Raji (cell line): Measurements from ENCODE around the gene GSTT2.
A peak's percentile ranks its signal among the peaks of the same experiment; 100 is the strongest.
"Not testable (repeated sequence)": the region's sequence is repeated elsewhere in the genome, so short reads cannot be mapped to it uniquely, and the experiment has no call there.

ENCODE experiments used
- POLR2A ChIP-seq: IDR thresholded peaks from 2 replicates; pipeline ENCODE4 v1.6.1; 2011; ENCODE audit warnings: low read depth, low read length, control low read depth; ENCODE audit not compliant: insufficient read depth

Gene GSTT2

GRCh38 chr22:23979557-23980240 lies at the start of gene GSTT2:
Gene GSTT2, plus strand, starts transcription at chr22:23980134.
- not testable (repeated sequence) for TF ChIP-seq POLR2A

DNA sequence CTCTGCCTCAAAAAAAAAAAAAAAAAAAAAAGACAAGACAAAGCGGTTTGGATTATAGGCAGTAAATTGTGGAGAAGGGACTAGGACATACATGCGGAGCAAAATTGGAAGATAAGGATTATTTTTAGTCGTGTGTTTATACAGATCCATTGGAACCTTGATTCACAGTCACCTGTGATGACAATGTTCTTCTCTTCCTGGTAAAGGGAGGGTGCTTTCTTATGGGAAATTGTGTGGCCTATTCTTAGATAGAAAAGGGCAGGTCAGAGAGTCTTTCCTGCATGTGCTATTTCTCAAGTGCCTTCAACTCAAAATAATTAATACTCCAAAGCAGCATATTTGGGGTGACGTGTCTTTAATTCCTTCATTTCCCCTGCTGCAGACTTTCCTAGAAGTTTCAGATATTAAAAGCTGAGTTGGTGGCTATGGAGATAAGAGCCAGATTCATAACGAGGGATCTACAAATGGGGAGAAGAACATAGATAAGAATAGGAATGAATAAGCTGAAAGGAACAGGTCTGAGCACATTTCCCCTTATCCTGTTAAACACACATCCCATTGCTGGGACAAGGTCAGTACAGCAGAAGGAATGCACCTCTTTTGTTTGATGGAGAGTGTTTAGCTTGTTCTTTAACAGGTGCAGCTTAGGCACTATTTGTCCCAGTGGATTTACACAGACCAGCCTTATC lies 41.5 kb upstream of the GSTT2 start:
- TF ChIP-seq POLR2A = no peak

- TF ChIP-seq POLR2A = no peak
These were observed 40.9 kb upstream of the GSTT2 start for GRCh38 chr22:23939017-23939357.

- TF ChIP-seq POLR2A = not testable (repeated sequence)
These were observed 18.7 kb upstream of the GSTT2 start, which contains the start of gene GSTT2B for GRCh38 chr22:23961084-23961771. Gene GSTT2B, minus strand, starts transcription at chr22:23961195. Its CDS starts 64 bp downstream, at chr22:23961131.

GRCh38 chr22:23966568-23966967 lies 13.4 kb upstream of the GSTT2 start, which contains the start of gene DDTL:
Gene DDTL, plus strand, starts transcription at chr22:23966888. Its CDS starts 27 bp downstream, at chr22:23966915.
- TF ChIP-seq POLR2A = not testable (repeated sequence)

GRCh38 chr22:23969071-23969470 lies 10.9 kb upstream of the GSTT2 start:
- TF ChIP-seq POLR2A = no peak

DNA sequence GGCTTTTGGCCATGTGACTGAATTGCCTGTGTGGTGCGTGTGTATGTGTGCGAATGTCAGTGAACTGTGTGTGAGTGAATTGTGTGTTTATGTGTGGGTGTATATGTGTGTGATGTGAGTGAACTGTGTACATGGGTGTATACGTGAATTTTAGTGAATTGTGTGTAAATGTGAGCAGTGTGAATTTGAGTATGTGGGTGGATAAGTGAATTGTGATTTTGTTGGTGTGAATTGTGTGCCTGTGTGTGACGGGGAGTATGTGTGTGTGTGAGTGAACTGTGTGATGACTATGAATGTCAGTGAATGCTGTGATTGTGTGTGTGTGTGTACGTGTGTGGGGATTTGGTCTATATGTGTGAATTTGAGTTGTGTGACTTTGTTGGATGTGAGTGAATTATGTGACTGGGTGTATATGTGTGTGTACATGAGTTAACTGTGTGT lies 9.7 kb upstream of the GSTT2 start:
- TF ChIP-seq POLR2A = no peak

DNA sequence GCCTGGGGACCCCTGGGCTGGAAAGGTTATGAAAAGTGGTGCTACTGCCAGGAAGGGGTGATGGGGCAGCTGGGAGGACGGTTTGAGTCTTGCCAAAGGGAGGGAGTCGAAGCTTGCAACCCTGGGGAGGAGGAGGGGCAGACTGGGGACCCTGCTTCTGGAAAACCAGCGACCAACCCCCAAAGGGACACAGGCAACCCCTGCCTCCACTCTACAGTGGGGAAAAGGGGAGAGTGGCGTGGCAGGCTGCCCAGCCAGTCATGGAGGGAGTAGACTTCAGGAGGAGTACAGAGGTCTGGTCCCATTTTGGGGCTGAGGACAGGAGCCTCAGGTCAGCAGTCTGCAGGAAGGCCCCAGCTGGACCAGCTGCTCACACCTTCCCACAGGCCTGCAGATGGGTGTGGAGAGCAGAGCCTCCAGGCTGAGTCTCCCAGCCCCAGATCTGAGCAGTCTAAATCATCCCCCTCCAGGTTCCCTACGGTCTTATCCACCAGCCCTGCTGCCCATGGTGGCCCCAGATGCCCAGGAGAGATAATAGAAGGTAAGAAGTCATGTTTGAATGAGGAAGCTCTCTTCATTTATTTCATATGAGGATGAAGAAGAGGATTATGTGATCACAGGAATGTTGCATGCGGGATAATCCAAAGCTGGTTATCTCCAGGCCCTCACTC lies 9.0 kb upstream of the GSTT2 start:
- peak; percentile 47; the same call in 1 of the 2 replicates for TF ChIP-seq POLR2A

DNA sequence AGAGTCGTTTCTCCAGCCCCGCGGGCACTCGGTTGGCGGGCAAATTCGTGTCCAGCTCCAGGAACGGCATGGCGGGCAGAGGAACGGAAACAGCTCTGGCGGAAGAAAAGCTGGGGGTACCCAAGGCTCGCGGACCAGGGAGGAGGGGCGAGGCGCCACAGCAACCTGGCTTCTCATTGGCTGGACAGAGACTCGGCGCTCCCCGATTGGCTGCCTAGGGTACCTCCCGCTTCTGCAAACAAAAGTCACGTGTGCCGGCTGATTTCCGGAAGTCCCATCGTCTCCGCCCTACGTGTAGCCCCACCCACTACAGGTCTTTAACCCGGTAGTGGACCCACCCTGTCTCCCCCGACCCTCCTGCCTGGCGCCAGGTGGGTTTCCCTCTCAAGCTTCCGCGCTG lies 5.6 kb upstream of the GSTT2 start, which contains the start of gene DDT:
Gene DDT, minus strand, starts transcription at position 97 of the 400 bp plus-strand sequence. Its CDS starts 27 bp downstream, at position 70.
- not testable (repeated sequence) for TF ChIP-seq POLR2A

DNA sequence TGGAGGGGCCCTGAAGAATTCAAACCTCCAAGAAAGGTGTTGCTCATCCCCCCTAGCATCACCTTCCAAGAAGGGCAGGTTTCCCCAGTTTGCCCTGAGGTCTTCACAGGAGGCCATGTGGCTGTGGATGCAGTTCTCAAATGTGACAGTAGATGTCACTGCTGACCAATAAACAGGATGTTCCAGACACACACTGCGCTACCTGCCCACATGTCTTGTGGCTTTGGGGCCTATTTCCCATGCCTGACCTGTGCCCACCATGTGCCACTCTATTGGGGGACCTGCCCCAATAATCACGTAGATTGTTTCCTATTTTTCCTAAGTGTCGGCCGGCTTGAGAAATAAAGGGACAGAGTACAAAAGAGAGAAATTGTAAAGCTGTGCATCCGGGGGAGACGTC lies 4.5 kb downstream of the GSTT2 start:
- no peak for TF ChIP-seq POLR2A

DNA sequence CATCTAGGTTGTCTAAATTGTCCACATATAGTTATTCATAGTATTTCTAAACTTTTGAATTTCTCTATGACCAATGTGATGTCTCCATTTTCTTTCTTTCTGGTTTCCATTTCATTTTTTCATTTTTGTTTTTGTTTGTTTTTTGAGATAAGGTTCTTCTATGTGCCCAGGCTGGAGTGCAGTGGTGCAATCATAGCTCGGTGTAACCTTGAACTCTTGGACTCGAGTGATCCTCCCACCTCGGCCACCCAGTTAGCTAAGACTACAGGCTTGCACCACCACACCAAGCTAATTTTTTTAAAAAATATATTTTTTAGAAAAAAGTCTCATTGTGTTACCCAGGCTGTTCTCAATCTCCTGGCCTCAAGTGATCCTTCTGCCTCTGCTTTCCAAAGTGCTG lies 17.2 kb downstream of the GSTT2 start:
- no peak for TF ChIP-seq POLR2A

- no peak for TF ChIP-seq POLR2A
These were observed 21.4 kb downstream of the GSTT2 start for GRCh38 chr22:24001314-24001713.

DNA sequence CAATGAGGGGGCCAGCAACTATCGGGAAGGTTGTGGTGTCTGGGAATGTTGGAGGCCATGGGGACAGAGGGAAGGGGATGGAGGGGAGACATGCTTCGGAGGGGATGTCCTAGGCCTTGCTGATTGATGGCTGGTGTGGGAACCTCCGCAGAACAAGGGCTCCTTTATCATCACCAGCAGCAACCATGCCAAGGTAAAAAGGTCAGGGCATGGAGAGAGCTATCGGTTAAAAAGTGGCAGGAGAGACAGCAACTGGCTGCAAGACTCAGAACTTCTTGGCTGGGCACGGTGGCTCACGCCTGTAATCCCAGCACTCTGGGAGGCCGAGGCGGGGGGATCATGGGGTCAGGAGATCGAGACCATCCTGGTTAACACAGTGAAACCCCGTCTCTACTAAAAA lies 22.3 kb downstream of the GSTT2 start:
- TF ChIP-seq POLR2A = no peak

DNA sequence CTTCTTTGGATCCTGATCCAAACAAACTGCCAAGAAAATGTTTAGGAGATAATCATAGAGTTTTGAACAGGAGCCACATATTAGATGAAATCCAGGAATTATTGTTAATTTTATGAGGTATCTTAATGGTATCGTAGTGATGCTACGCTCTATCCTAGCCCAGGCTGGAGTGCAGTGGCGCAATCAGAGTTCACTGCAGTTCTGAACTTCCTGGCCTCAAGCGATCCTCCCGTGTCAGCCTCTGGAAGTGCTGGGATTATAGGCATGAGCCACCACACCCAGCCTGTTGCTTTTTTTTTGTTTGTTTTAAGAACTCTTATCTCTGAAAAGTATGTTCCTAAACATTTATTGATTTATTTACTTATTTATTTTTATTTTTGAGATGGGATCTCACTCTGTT lies 22.9 kb downstream of the GSTT2 start:
- TF ChIP-seq POLR2A = no peak

- no peak for TF ChIP-seq POLR2A
These were observed 24.0 kb downstream of the GSTT2 start for GRCh38 chr22:24003887-24004286.
